Stimulated activated CD8-positive, alpha-beta memory T cell treated with anti-CD3 and anti-CD28 coated beads, Interleukin-7, amount 100 ng/mL, for 48 hours (primary cell): ENCODE results near the gene PTCSC3.

Experiments used
- DNase-seq, 2 donors: peaks; one replicate each; pipeline ENCODE4 v3.0.0-alpha.2; 2020; ENCODE audit warnings: low read depth in 1 of 2; ENCODE audit errors: extremely low read depth in 1 of 2

The PTCSC3 gene

GRCh38 chr14:36176524-36176923, at the start of gene PTCSC3:
Gene PTCSC3, minus strand, starts transcription at chr14:36176722.
- DNase-seq = no peak

- DNase-seq = no peak
These were observed 49.6 kb upstream of the PTCSC3 start for GRCh38 chr14:36226164-36226563.

GRCh38 chr14:36224176-36224575, 47.7 kb upstream of the PTCSC3 start:
- DNase-seq = no peak

GRCh38 chr14:36223558-36223957, 47.0 kb upstream of the PTCSC3 start:
- DNase-seq = no peak

GRCh38 chr14:36222952-36223468, 46.5 kb upstream of the PTCSC3 start:
- no peak for DNase-seq

GRCh38 chr14:36222337-36222736, 45.8 kb upstream of the PTCSC3 start:
- no peak for DNase-seq

GRCh38 chr14:36221112-36221511, 44.6 kb upstream of the PTCSC3 start:
- DNase-seq = no peak

- no peak for DNase-seq
These were observed 41.2 kb upstream of the PTCSC3 start for GRCh38 chr14:36217732-36218131.

GRCh38 chr14:36217027-36217426, 40.5 kb upstream of the PTCSC3 start:
- no peak for DNase-seq

- DNase-seq = no peak
These were observed 38.7 kb upstream of the PTCSC3 start for GRCh38 chr14:36215217-36215598.

GRCh38 chr14:36214476-36215216, 38.1 kb upstream of the PTCSC3 start:
- no peak for DNase-seq

- no peak for DNase-seq
These were observed 36.5 kb upstream of the PTCSC3 start for GRCh38 chr14:36212987-36213386.

- DNase-seq = no peak
These were observed 36.1 kb upstream of the PTCSC3 start for GRCh38 chr14:36212577-36212976.

- DNase-seq = no peak
These were observed 32.3 kb upstream of the PTCSC3 start for GRCh38 chr14:36208690-36209278.

- DNase-seq = no peak
These were observed 31.0 kb upstream of the PTCSC3 start for GRCh38 chr14:36207500-36207899.

- no peak for DNase-seq
These were observed 28.0 kb upstream of the PTCSC3 start for GRCh38 chr14:36204461-36205073.

GRCh38 chr14:36198378-36198777, 21.9 kb upstream of the PTCSC3 start:
- no peak for DNase-seq

- no peak for DNase-seq
These were observed 18.1 kb upstream of the PTCSC3 start for GRCh38 chr14:36194663-36195062.

- no peak for DNase-seq
These were observed 16.0 kb upstream of the PTCSC3 start for GRCh38 chr14:36192530-36192929.

- no peak for DNase-seq
These were observed 6.9 kb upstream of the PTCSC3 start for GRCh38 chr14:36183402-36183801.

- no peak for DNase-seq
These were observed 4.9 kb upstream of the PTCSC3 start for GRCh38 chr14:36181417-36181816.

GRCh38 chr14:36177489-36177888, 967 bp upstream of the PTCSC3 start:
- DNase-seq = no peak
